Posterior vena cava (tissue), 2 donors: ENCODE results near the gene SYNM. TPM values are rescaled to one million over a fixed set of nuclear protein-coding genes. Genes with fewer than 3 reads are reported as not detected.

Source experiments
- DNase-seq: peaks from one replicate; pipeline ENCODE4 v3.0.0-alpha.2; 2020; ENCODE audit warnings: low spot score
- intact Hi-C, 2 donors: fragments of 100-400 bp; cut with DNase I; formaldehyde crosslinking; loops; one replicate each; pipeline versions ENCODE4 v1.14.1 to v1.14.2; 2022 to 2023
- long read RNA-seq, 2 donors: library from polyadenylated mRNA; unstranded; transcript quantifications; one replicate each; pipeline ENCODE4 v2.0.0, GENCODE V29; 2020 to 2021
- total RNA-seq, 2 donors: library from RNA; stranded (reverse); fragmentation: NEBNext Ultra II Directional; extraction: Animal tissue kit (Norgen Biotek cat#: 25700); gene quantifications; one replicate each; pipeline ENCODE4 v1.2.1, GENCODE V29; 2021
- donor health status: DM: yes; HTN: yes; CAD: no.
- donor health status: DM: yes; HTN: yes; CAD: no.

The SYNM gene, protein sequence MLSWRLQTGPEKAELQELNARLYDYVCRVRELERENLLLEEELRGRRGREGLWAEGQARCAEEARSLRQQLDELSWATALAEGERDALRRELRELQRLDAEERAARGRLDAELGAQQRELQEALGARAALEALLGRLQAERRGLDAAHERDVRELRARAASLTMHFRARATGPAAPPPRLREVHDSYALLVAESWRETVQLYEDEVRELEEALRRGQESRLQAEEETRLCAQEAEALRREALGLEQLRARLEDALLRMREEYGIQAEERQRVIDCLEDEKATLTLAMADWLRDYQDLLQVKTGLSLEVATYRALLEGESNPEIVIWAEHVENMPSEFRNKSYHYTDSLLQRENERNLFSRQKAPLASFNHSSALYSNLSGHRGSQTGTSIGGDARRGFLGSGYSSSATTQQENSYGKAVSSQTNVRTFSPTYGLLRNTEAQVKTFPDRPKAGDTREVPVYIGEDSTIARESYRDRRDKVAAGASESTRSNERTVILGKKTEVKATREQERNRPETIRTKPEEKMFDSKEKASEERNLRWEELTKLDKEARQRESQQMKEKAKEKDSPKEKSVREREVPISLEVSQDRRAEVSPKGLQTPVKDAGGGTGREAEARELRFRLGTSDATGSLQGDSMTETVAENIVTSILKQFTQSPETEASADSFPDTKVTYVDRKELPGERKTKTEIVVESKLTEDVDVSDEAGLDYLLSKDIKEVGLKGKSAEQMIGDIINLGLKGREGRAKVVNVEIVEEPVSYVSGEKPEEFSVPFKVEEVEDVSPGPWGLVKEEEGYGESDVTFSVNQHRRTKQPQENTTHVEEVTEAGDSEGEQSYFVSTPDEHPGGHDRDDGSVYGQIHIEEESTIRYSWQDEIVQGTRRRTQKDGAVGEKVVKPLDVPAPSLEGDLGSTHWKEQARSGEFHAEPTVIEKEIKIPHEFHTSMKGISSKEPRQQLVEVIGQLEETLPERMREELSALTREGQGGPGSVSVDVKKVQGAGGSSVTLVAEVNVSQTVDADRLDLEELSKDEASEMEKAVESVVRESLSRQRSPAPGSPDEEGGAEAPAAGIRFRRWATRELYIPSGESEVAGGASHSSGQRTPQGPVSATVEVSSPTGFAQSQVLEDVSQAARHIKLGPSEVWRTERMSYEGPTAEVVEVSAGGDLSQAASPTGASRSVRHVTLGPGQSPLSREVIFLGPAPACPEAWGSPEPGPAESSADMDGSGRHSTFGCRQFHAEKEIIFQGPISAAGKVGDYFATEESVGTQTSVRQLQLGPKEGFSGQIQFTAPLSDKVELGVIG (N-terminal part only)
- 100 to 1,000 TPM; 447 to 863 TPM for total RNA-seq
- long read RNA-seq, donor 1, full-length matches to known transcripts = 65 of 351 reads
- long read RNA-seq, donor 1, partial matches to known transcripts = 36 of 351 reads
- long read RNA-seq, donor 1, other reads (novel, unspliced or antisense) = 250 of 351 reads
- long read RNA-seq, donor 2, full-length matches to known transcripts = 12 of 160 reads
- long read RNA-seq, donor 2, partial matches to known transcripts = 113 of 160 reads
- long read RNA-seq, donor 2, other reads (novel, unspliced or antisense) = 35 of 160 reads

DNA sequence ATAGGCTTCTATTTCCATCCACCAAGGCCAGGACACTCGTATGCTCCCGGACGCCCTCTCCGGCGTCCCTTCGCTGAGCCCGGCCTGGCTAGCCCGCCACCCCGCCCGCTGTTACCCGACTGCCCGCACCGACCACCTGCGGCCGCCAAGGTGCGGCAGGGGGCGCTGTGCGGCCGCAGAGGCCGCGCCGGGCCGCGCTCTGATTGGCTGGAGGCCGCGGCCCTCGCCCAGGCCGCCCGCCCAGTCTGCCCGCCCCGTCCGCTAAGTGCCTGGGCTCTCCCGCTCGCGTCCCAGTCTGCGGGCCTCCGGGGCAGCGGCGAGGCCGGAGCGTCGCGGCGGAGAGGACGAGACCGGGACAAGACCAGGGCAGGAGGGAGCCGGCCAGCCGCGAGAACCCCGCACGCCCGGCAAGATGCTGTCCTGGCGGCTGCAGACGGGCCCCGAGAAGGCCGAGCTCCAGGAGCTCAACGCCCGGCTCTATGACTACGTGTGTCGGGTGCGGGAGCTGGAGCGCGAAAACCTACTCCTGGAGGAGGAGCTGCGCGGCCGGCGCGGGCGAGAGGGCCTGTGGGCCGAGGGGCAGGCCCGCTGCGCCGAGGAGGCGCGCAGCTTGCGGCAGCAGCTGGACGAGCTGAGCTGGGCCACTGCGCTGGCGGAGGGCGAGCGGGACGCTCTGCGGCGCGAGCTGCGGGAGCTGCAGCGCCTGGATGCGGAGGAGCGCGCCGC, at the start of gene SYNM:
SYNM (plus strand) TSS at position 293 of the 726 bp plus-strand sequence; CDS start at position 413, 120 bp downstream.
- peak; percentile 90 for DNase-seq
- intact Hi-C loops = loop anchor here in 1 of 2 donors (5.0 kb wide), 1 partner anchor 72 kb away; no protein-coding TSS in a partner anchor

DNA sequence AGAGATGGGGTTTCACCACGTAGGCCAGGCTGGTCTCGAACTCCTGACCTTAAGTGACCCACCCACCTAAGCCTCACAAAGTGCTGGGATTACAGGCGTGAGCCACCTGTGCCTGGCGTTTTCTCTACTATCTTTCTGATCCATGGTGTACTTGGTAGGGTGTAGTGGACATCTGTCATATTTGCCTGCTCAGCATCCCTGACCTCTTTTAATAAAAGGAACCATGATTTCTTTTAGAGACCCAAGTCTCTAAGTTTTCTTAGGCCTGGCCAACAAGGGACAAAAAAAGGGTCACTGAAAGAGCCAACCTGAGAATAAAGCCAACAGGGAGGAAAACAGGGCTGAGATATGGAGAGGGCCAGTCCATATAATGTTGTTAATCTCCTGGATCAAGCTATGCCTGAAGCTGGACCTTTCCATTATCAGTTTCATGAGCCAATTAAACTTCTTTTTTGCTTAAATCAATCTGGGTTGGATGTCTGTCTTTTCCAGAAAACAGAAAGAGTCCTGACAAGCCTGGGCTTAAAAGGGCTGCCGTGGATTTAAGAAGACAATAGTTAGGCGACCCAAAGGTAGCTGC, 49.2 kb upstream of the SYNM start:
- no peak for DNase-seq
- intact Hi-C loops = loop anchor here in 1 of 2 donors (10.0 kb wide), 1 partner anchor 281 kb away; no protein-coding TSS in a partner anchor

DNA sequence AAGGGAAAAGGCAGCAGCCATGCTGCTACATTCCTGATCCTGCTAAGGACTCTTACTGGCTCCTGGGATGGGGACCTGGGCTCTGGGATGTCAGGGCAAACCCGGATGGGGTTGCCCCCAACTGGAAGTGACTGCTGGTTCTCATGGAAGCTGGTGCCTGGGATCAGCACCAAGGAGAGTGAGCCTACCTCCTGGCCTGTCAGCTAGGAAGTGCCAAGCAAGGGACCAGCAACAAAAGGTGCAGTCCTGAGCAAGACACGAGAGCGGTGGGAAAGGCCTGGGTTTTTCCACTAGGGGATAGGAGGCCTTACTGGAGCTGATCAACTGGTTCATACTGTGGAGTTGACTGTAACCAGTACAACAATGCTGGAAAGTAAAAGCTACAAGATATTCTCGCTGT, 47.9 kb upstream of the SYNM start:
- intact Hi-C loops = loop anchor here in 1 of 2 donors (10.0 kb wide), 1 partner anchor 282 kb away; no protein-coding TSS in a partner anchor
- DNase-seq = peak; percentile 66

DNA sequence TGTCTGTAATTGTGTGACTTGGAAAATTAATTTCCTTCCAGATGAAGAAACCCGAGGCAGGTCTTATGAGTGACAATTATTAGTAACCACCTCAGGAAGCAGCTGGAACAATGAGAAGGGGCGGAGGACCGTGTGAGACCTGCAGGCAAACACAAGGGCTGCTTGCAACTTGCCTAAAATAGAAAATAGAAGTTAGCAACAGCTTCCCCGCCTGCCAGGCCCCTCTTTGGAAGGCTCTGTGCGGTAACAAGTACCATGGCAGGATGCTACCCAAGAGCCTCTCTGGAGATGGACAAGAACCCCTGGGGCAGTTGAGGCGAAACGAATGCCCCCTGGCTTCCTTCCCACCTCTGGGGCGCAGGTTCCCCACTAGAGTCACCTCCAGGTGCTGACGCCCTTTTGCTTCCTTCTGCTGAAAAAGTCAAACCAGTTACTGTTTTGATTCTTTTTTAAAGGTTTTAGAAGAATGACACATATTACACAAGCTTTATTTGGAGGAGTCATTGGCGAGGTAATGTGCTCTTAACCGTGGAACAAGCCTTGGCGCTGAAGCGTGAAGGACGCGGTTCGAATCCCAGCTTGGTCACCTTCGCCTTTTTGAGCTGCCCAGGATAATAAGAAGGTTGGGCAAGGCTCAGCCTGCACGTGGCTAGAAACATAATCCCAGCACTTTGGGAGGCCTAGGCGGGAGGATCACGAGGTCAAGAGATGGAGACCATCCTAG, 47.0 kb upstream of the SYNM start:
- peak; percentile 58 for DNase-seq
- intact Hi-C loops = loop anchor here (2.0 to 10.0 kb wide), 2 partner anchors 63 to 283 kb away; no protein-coding TSS in a partner anchor

DNA sequence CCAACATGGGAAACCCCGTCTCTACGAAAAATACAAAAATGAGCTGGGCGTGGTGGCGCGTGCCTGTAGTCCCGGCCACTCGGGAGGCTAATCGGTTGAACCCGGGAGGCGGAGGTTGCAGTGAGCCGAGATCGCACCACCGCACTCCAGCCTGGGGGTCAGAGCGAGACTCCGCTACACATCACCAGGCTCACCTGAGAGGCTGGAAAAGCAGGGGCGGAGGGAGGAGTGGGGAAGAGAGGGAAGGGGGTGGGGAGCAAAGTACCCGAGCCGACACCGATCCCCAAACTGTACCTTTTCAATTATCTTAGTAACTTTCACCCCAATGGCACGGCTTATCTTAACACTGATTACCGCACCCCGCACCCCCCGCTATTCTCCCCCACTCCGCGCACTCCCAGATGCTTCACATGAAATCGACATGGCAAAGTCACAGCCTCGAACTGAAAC, 46.4 kb upstream of the SYNM start:
- intact Hi-C loops = loop anchor here (2.0 to 10.0 kb wide), 2 partner anchors 62 to 284 kb away; no protein-coding TSS in a partner anchor
- DNase-seq = peak; percentile 64

DNA sequence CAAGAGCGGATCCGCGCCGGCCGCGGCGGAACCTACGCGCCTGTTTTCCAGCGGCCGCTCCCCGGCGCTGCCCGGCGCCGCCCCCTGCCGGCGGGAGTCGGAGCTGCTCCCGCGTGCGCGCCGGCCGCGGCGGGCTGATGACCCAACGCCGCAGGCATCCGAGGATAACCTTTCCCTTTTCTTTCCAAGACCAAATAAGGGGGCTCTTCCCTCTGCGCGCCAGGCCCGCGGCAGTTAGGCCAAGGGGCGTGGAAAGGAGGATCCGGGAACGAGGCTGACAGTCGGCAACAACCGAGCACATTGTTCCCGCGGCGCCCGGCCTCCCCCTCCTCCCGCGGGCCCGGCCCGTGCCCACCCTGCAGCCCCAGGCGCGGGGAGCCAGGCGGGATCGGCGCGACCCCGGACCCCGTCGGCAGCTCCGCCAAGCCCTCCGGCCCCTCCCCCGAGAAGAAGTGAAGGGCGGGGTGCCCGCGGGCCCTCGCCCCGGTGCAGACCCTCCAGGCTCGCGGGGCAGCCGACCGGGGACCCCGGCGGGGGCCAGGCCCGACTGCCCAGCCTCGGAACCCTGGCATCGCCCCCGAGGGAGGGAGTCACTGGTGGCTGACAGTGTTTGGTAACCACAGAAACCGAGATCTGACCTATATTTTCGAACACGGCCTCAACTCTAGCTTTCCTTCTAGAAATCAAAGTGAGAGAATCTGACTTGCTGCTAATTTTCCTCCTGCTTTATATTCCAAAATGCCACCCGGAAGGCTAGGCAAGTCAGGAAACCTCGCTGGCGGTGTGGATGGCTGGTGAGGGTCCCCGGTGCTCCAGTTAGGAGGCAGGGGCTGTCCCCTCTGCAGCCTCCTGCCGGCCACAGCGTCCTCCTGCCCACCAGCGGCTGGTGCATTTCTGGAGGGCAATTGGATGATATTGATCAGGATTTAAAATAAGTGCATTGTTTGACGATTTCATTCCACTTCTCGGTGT, 45.6 kb upstream of the SYNM start:
- intact Hi-C loops = loop anchor here (2.0 to 10.0 kb wide), 2 partner anchors 62 to 284 kb away; no protein-coding TSS in a partner anchor
- DNase-seq = peak; percentile 95

DNA sequence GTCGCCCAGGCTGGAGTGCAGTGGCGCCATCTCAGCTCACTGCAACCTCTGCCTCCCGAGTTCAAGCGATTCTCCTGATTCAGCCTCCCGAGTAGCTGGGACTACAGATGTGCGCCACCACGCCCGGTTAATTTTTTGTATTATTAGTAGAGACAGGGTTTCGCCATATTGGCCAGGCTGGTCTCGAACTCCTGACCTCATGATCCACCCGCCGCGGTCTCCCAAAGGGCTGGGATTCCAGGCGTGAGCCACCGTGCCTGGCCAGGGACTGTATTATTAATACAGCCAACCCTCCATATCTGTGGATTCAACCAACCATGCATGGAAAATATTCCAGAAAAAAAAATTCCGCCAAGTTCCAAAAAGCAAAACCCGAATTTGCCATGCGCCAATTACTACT, 44.7 kb upstream of the SYNM start:
- DNase-seq = peak; percentile 77
- intact Hi-C loops = loop anchor here in 1 of 2 donors (10.0 kb wide), 1 partner anchor 415 kb away; the partner anchor contains the start of gene IGF1R

DNA sequence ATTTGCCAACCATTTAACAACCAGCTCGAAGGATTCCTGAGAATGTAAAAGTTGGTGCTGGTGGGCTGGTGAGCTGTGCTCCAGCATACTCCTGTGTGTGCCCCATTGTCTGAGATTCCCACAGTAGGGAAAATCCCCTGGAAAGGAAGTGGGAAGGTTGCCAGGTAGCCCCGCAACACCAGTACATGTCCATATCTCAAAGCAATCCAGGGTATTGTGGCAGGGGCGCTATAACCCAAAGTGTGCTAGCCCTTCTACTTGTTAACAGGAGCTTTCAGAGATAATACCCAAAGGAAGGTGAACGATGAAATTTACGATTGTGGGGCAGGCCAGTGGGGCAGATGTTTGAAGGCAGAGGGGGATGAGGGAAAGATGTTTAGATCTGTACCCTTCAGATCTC, 42.7 kb upstream of the SYNM start:
- intact Hi-C loops = loop anchor here in 1 of 2 donors (10.0 kb wide), 1 partner anchor 417 kb away; the partner anchor contains the start of gene IGF1R
- DNase-seq = peak; percentile 62

DNA sequence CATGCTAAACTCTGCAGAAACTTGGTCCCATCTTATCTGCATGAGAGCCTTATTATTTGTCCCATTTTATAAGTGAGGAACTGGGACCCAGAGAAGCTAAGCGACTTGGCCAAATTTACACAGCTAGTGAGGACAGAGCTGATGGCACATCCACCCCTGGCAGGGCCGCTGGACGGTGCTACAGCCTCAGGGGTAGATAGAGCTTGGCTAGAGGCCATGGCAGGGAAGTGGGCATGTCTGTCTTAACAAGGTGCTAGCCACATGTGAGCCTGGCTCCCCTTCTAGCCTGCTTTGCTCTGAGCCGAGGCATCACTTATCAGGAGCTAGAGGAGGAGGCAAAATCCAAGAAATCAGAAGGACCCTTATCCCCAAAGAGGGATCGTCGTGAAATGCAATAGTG, 36.7 kb upstream of the SYNM start:
- intact Hi-C loops = loop anchor here (2.0 to 10.0 kb wide), 2 partner anchors 63 to 423 kb away; partner anchors contain the start of gene IGF1R (in 1 of the 2)

DNA sequence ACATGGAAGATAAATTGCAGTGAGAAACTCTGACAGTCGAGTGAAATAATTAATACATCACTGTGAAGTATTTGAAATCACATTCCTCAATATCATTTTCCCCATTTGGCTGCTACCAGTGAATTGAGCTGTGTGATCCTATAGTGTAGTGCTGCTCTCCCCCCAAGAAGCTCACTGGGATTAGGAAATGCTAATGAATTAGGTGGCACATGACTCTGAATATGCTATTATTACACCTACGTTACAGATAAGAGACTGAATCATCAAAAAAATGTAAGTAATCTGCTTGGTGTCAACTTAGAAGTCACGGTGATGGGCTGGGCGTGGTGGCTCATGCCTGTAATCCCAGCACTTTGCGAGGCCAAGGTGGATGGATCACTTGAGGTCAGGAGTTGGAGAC, 34.7 kb upstream of the SYNM start:
- intact Hi-C loops = loop anchor here in 1 of 2 donors (10.0 kb wide), 2 partner anchors 545 to 625 kb away; no protein-coding TSS in a partner anchor
- peak; percentile 19 for DNase-seq

More for the DNA sequence above, 36.7 kb upstream of the SYNM start:
- no peak for DNase-seq

DNA sequence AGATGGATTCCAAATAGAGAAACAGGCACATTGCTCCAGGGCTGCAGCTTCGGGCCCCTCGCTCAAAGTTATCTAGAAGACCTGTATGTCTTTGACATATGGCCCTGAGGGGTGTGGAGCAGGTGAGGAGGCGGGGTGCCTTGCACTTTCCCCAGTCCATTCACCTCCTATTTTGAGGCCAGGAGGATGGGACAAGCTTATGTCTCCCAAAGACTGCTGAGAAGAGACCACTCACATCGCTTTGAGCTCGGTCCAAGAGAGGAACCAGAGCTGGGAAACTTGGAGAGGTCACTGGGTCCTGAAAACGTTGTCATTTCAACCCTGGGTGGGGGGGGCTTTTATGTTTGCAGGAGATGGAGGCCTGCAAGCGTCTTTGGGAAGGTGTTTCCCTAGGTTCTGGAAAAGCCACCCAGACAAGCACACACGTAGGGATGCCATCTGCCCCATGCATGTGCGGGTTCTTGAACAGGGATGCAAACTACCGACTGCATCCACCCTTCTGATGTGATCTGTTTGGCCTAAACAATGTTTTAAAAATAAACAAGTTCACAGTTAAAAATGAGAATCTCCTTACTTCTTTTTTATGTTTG, 33.7 kb upstream of the SYNM start:
- peak; percentile 38 for DNase-seq
- intact Hi-C loops = loop anchor here in 1 of 2 donors (10.0 kb wide), 2 partner anchors 546 to 626 kb away; no protein-coding TSS in a partner anchor

DNA sequence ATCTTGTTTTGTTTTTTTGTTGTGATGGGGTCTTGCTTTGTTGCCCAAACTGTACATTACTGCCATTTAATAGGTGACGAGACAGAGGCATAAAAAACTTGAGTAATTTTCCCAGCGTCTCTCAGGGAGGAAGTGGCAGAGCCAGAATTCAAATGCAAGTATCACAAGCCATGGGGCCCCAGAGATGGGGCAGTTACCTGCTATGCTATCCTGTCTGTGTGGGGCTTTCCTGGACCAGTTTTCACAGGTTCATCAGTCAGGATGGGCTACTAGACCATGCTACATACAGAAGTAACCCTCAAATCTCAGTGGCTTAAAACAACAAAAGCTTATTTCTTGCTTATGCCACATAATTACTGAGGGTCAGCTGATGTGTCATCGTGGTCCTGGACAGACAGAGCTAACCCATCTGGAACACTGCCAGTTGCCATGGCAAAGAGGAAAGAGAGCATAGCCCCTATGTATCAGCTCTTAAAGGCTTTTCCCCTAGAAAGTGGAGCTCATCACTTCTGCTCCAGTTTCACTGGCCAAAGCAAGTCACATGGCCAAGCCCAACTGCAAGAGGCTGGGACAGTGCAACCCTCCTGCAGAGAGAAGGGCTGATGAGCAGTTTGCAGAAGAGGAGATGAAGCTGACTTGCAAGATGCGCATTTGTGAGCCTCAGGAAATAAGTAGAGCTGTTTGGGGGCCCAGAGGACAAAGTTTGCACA, 31.7 kb upstream of the SYNM start:
- intact Hi-C loops = loop anchor here in 1 of 2 donors (10.0 kb wide), 2 partner anchors 548 to 628 kb away; no protein-coding TSS in a partner anchor
- peak; percentile 30 for DNase-seq

DNA sequence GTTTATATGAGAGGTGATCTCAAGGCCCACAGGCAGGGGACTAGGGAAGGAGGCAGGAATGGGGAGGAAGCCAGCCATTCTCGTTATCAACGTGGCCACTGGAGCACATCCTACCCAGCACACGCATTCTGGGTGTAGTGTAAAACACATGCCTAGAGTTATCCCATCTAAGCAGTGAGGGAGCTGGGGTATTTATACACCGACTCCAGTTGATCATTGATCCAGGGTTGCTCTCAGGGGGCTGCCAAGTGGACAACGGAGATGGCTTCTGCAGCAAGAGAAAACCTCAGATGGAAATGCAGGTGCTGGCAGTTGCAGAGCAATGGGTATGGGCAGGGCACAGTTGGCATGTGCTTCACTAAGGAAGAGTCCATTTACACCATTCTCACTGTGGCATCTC, 30.4 kb upstream of the SYNM start:
- intact Hi-C loops = loop anchor here in 1 of 2 donors (10.0 kb wide), 2 partner anchors 550 to 630 kb away; no protein-coding TSS in a partner anchor
- DNase-seq = peak; percentile 31
